GM23338 (cell line): ENCODE results near the gene HNRNPUL2. TPM values are rescaled to one million over a fixed set of nuclear protein-coding genes. Genes with fewer than 3 reads are reported as not detected.
"Not testable (repeated sequence)": the region's sequence is repeated elsewhere in the genome, so short reads cannot be mapped to it uniquely, and the experiment has no call there.

ENCODE experiments used
- ATAC-seq: fragments of 200-7000 bp; cut with Tn5 transposase; 3 replicates; pipeline ENCODE4 v1.9.1; 2020
- DNase-seq: peaks from one replicate; pipeline ENCODE4 v3.0.0-alpha.2; 2015; ENCODE audit warnings: low spot score
- H2AFZ ChIP-seq: fragments of 200-600 bp; sonication (generic); 2 replicates; pipeline ENCODE4 v1.8.0; 2016; ENCODE audit warnings: antibody characterized with exemption, mild to moderate bottlenecking, moderate library complexity
- H3F3A ChIP-seq: fragments of 200-600 bp; sonication (generic); replicated peaks from 2 replicates; pipeline ENCODE4 v1.8.0; 2017; ENCODE audit warnings: antibody characterized with exemption, mixed run types, low read depth
- H3K27ac ChIP-seq: fragments of 200-600 bp; sonication (generic); 2 replicates; pipeline ENCODE4 v1.6.1; 2016; ENCODE audit warnings: low read depth
- H3K27me3 ChIP-seq: fragments of 200-600 bp; sonication (generic); 2 replicates; pipeline ENCODE4 v1.8.0; 2016; ENCODE audit warnings: mild to moderate bottlenecking, mixed run types, moderate library complexity; ENCODE audit not compliant: insufficient read depth
- H3K36me3 ChIP-seq: fragments of 200-600 bp; sonication (generic); 2 replicates; pipeline ENCODE4 v1.8.0; 2016; ENCODE audit warnings: mild to moderate bottlenecking; ENCODE audit not compliant: insufficient read depth
- H3K4me1 ChIP-seq: fragments of 200-600 bp; sonication (generic); 2 replicates; pipeline ENCODE4 v1.8.0; 2016; ENCODE audit warnings: mild to moderate bottlenecking, moderate library complexity; ENCODE audit not compliant: insufficient read depth
- H3K4me2 ChIP-seq: fragments of 200-600 bp; sonication (generic); 2 replicates; pipeline ENCODE4 v1.7.1; 2017; ENCODE audit warnings: mixed run types
- H3K4me3 ChIP-seq: fragments of 200-600 bp; sonication (generic); 2 replicates; pipeline ENCODE4 v1.6.1; 2016; ENCODE audit warnings: mixed run types
- H3K79me2 ChIP-seq: fragments of 200-600 bp; sonication (generic); replicated peaks from 2 replicates; pipeline ENCODE4 v1.8.0; 2017; ENCODE audit warnings: mild to moderate bottlenecking; ENCODE audit not compliant: insufficient read depth
- H3K9me2 ChIP-seq: fragments of 200-600 bp; sonication (generic); 2 replicates; pipeline ENCODE4 v1.8.0; 2017; ENCODE audit not compliant: insufficient read depth
- H4K20me1 ChIP-seq: fragments of 200-600 bp; sonication (generic); replicated peaks from 2 replicates; pipeline ENCODE4 v1.8.0; 2017; ENCODE audit warnings: mild to moderate bottlenecking; ENCODE audit not compliant: insufficient read depth
- H3K27ac Mint-ChIP-seq: 2 replicates; pipeline ENCODE4 v1.8.0; 2020; ENCODE audit warnings: inconsistent platforms, mild to moderate bottlenecking, moderate library complexity, mixed read lengths
- H3K27me3 Mint-ChIP-seq: 3 replicates; pipeline ENCODE4 v1.8.0; 2022; ENCODE audit warnings: low read depth, mild to moderate bottlenecking, moderate library complexity, mixed read lengths, inconsistent platforms; ENCODE audit not compliant: insufficient read depth, poor library complexity
- H3K36me3 Mint-ChIP-seq: 3 replicates; pipeline ENCODE4 v1.8.0; 2021; ENCODE audit warnings: low read depth, mild to moderate bottlenecking, inconsistent platforms, moderate library complexity, mixed read lengths
- H3K4me1 Mint-ChIP-seq: 3 replicates; pipeline ENCODE4 v1.8.0; 2020; ENCODE audit warnings: mild to moderate bottlenecking, inconsistent platforms, mixed read lengths
- H3K4me3 Mint-ChIP-seq: 3 replicates; pipeline ENCODE4 v1.8.0; 2021; ENCODE audit warnings: moderate library complexity, mild to moderate bottlenecking, inconsistent platforms, mixed read lengths
- H3K9me3 Mint-ChIP-seq: 3 replicates; pipeline ENCODE4 v1.8.0; 2020; ENCODE audit warnings: moderate library complexity, mild to moderate bottlenecking, inconsistent platforms, mixed read lengths
- CTCF ChIP-seq, 2 experiments: fragments of 200-600 bp in 1 of 2; sonication (generic) in 1 of 2; conservative IDR thresholded peaks; 2 replicates each; pipeline versions ENCODE4 v1.5.1 to v1.6.1; 2016 to 2017; ENCODE audit warnings: antibody characterized with exemption in 2 of 2, low read depth in 2 of 2, mild to moderate bottlenecking in 2 of 2, moderate library complexity in 1 of 2
- NANOG ChIP-seq: IDR thresholded peaks from 2 replicates; pipeline ENCODE4 v1.6.1; 2016; ENCODE audit warnings: antibody characterized with exemption, borderline replicate concordance
- STAT1 ChIP-seq: IDR thresholded peaks from one replicate; pipeline ENCODE4 v1.6.1; 2016; ENCODE audit warnings: antibody characterized with exemption; ENCODE audit not compliant: unreplicated experiment
- polyA plus RNA-seq: library from polyadenylated mRNA; unstranded; fragments of >200 nt; fragmentation: Nextera tagmentation; extraction: Ambion mirVana; gene quantifications from 2 replicates; pipeline ENCODE4 v1.2.1, GENCODE V29; 2016
- total RNA-seq: library from RNA; depleted of rRNA; stranded (reverse); fragments of >200 nt; shearing (Covaris generic); gene quantifications from 2 replicates; pipeline ENCODE4 v1.2.3, GENCODE V29; 2014
- TF ChIP-seq, protein P1 (sequence below): fragments of 250-450 bp; sonication (Bioruptor Pico); IDR thresholded peaks from 2 replicates; pipeline ENCODE4 v1.5.0; 2020; ENCODE audit warnings: mild to moderate bottlenecking, moderate library complexity

The HNRNPUL2 gene
- total and polyA plus RNA-seq, 2 experiments from 2014 or later = 9.4 to 18.3 TPM

GRCh38 chr11:62737196-62737595 is 9.9 kb upstream of the HNRNPUL2 start:
- H3K4me1 ChIP-seq = no peaks in the 10 kb centered on the region
- Mint-ChIP-seq H3K36me3 (peaks cover 40% of the 10 kb centered on the region), H3K4me1 (no peaks in the 10 kb centered on the region), H3K27me3 (peaks cover 9% of the 10 kb centered on the region), H3K9me3 (no peaks in the 10 kb centered on the region), H3K27ac (no peak overlapping the region), H3K4me3 (no peak overlapping the region)
- H2AFZ ChIP-seq = no peak overlapping the region
- 0 out of 2 replicates have a peak, but pooled peaks cover 7% of the 10 kb centered on the region for H3K79me2 ChIP-seq
- H3F3A ChIP-seq = peaks cover 13% of the 10 kb centered on the region; the same call in 1 of the 2 replicates
- H3K27me3 ChIP-seq = no peaks in the 10 kb centered on the region
- peak overlapping the region; percentile 20; the same call in 1 of the 2 replicates for H3K27ac ChIP-seq
- no peak for ATAC-seq
- peaks cover 19% of the 10 kb centered on the region for H3K36me3 ChIP-seq
- H3K4me3 ChIP-seq = no peak overlapping the region
- H3K4me2 ChIP-seq = no peak overlapping the region
- no peak for TF ChIP-seq NANOG
- TF ChIP-seq, protein P1, sequence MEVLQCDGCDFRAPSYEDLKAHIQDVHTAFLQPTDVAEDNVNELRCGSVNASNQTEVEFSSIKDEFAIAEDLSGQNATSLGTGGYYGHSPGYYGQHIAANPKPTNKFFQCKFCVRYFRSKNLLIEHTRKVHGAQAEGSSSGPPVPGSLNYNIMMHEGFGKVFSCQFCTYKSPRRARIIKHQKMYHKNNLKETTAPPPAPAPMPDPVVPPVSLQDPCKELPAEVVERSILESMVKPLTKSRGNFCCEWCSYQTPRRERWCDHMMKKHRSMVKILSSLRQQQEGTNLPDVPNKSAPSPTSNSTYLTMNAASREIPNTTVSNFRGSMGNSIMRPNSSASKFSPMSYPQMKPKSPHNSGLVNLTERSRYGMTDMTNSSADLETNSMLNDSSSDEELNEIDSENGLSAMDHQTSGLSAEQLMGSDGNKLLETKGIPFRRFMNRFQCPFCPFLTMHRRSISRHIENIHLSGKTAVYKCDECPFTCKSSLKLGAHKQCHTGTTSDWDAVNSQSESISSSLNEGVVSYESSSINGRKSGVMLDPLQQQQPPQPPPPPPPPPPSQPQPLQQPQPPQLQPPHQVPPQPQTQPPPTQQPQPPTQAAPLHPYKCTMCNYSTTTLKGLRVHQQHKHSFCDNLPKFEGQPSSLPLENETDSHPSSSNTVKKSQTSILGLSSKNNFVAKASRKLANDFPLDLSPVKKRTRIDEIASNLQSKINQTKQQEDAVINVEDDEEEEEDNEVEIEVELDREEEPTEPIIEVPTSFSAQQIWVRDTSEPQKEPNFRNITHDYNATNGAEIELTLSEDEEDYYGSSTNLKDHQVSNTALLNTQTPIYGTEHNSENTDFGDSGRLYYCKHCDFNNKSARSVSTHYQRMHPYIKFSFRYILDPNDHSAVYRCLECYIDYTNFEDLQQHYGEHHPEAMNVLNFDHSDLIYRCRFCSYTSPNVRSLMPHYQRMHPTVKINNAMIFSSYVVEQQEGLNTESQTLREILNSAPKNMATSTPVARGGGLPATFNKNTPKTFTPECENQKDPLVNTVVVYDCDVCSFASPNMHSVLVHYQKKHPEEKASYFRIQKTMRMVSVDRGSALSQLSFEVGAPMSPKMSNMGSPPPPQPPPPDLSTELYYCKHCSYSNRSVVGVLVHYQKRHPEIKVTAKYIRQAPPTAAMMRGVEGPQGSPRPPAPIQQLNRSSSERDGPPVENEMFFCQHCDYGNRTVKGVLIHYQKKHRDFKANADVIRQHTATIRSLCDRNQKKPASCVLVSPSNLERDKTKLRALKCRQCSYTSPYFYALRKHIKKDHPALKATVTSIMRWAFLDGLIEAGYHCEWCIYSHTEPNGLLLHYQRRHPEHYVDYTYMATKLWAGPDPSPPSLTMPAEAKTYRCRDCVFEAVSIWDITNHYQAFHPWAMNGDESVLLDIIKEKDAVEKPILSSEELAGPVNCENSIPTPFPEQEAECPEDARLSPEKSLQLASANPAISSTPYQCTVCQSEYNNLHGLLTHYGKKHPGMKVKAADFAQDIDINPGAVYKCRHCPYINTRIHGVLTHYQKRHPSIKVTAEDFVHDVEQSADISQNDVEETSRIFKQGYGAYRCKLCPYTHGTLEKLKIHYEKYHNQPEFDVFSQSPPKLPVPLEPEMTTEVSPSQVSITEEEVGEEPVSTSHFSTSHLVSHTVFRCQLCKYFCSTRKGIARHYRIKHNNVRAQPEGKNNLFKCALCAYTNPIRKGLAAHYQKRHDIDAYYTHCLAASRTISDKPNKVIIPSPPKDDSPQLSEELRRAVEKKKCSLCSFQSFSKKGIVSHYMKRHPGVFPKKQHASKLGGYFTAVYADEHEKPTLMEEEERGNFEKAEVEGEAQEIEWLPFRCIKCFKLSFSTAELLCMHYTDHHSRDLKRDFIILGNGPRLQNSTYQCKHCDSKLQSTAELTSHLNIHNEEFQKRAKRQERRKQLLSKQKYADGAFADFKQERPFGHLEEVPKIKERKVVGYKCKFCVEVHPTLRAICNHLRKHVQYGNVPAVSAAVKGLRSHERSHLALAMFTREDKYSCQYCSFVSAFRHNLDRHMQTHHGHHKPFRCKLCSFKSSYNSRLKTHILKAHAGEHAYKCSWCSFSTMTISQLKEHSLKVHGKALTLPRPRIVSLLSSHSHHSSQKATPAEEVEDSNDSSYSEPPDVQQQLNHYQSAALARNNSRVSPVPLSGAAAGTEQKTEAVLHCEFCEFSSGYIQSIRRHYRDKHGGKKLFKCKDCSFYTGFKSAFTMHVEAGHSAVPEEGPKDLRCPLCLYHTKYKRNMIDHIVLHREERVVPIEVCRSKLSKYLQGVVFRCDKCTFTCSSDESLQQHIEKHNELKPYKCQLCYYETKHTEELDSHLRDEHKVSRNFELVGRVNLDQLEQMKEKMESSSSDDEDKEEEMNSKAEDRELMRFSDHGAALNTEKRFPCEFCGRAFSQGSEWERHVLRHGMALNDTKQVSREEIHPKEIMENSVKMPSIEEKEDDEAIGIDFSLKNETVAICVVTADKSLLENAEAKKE = no peak
- H4K20me1 ChIP-seq = peaks cover 6% of the 10 kb centered on the region
- H3K9me2 ChIP-seq = no peaks in the 10 kb centered on the region
- no peak for DNase-seq

- Histone ChIP-seq H3F3A (peaks cover 14% of the 10 kb centered on the region), H3K4me3 (no peak overlapping the region), H2AFZ (no peak overlapping the region), H3K9me2 (no peaks in the 10 kb centered on the region), H3K4me2 (no peak overlapping the region), H3K27me3 (no peaks in the 10 kb centered on the region), H4K20me1 (peaks cover 6% of the 10 kb centered on the region), H3K4me1 (peaks cover 8% of the 10 kb centered on the region), H3K36me3 (peaks cover 8% of the 10 kb centered on the region; the same call in 1 of the 2 replicates), H3K27ac (no peak overlapping the region), H3K79me2 (peaks cover 36% of the 10 kb centered on the region)
- peaks cover 6% of the 10 kb centered on the region for H3K27me3 Mint-ChIP-seq
- H3K9me3 Mint-ChIP-seq = no peaks in the 10 kb centered on the region; the same call in 2 of the 3 replicates
- no peak for ATAC-seq
- DNase-seq = peak; percentile 55
- H3K27ac Mint-ChIP-seq = no peak overlapping the region
- peaks cover 25% of the 10 kb centered on the region for H3K36me3 Mint-ChIP-seq
- peaks cover 5% of the 10 kb centered on the region for H3K4me1 Mint-ChIP-seq
- H3K4me3 Mint-ChIP-seq = no peak overlapping the region; the same call in 2 of the 3 replicates
- TF ChIP-seq CTCF (conservative IDR thresholded peaks at IDR 0.05; ENCODE audit: low read depth in 2 of 2) = peak; percentile 41 to 45
- no peak for TF ChIP-seq STAT1
Measured at GRCh38 chr11:62732830-62733229, 5.6 kb upstream of the HNRNPUL2 start.

GRCh38 chr11:62730076-62730475 is 2.8 kb upstream of the HNRNPUL2 start:
- not testable (repeated sequence) for ATAC-seq, H3K27ac ChIP-seq, DNase-seq, H3K9me2 ChIP-seq, H3K27ac Mint-ChIP-seq, H3K9me3 Mint-ChIP-seq, H3K36me3 ChIP-seq, H2AFZ ChIP-seq, H3K27me3 ChIP-seq
- H3K4me1 ChIP-seq = peaks cover 16% of the 10 kb centered on the region
- peaks cover 26% of the 10 kb centered on the region for H3K36me3 Mint-ChIP-seq
- peaks cover 12% of the 10 kb centered on the region for H3K27me3 Mint-ChIP-seq
- H3F3A ChIP-seq = peaks cover 23% of the 10 kb centered on the region
- peak overlapping the region; percentile 98 for H3K4me3 Mint-ChIP-seq
- H3K4me2 ChIP-seq = peak overlapping the region; percentile 72
- peaks cover 52% of the 10 kb centered on the region for H3K79me2 ChIP-seq
- H3K4me1 Mint-ChIP-seq = peaks cover 12% of the 10 kb centered on the region
- H3K4me3 ChIP-seq = peak overlapping the region; percentile 59; the same call in 1 of the 2 replicates
- H4K20me1 ChIP-seq = peaks cover 17% of the 10 kb centered on the region
